Kidney (tissue), 14 donors: ENCODE results near the gene PARK7. TPM values are rescaled to one million over a fixed set of nuclear protein-coding genes. Genes with fewer than 3 reads are reported as not detected.
A peak's percentile ranks its signal among the peaks of the same experiment; 100 is the strongest.

Experiments used
- DNase-seq, 5 donors: peaks; one replicate each; pipeline ENCODE4 v3.0.0-alpha.2; 2013 to 2020
- FAIRE-seq: peaks from 2 replicates; lab custom pipeline; 2012; peaks lifted over from hg19 to GRCh38; lab: Jason Lieb, UNC
- H3K27ac ChIP-seq, 2 donors: one replicate each; pipeline ENCODE4 v1.7.0; 2013; ENCODE audit warnings: low read depth in 2 of 2, low read length in 2 of 2, inconsistent platforms in 1 of 2
- H3K27me3 ChIP-seq: one replicate; pipeline ENCODE4 v1.7.1; 2013; ENCODE audit warnings: low read length, inconsistent platforms; ENCODE audit not compliant: control insufficient read depth, insufficient read depth
- H3K36me3 ChIP-seq, 3 donors: one replicate each; pipeline versions ENCODE4 v1.7.0 to v1.7.1; 2013; ENCODE audit warnings: low read length in 3 of 3, control low read depth in 1 of 3, inconsistent platforms in 1 of 3; ENCODE audit not compliant: insufficient read depth in 3 of 3, control insufficient read depth in 2 of 3
- H3K4me1 ChIP-seq, 3 donors: one replicate each; pipeline versions ENCODE4 v1.7.0 to v1.7.1; 2013; ENCODE audit warnings: low read length in 3 of 3, inconsistent platforms in 1 of 3, low read depth in 1 of 3; ENCODE audit not compliant: control insufficient read depth in 2 of 3, insufficient read depth in 2 of 3
- H3K4me3 ChIP-seq, 3 donors: one replicate each; pipeline versions ENCODE4 v1.7.0 to v1.8.1; 2013; ENCODE audit warnings: low read length in 3 of 3, control low read depth in 1 of 3, inconsistent platforms in 1 of 3
- H3K9ac ChIP-seq, 3 donors: one replicate each; pipeline versions ENCODE4 v1.7.0 to v1.7.1; 2013; ENCODE audit warnings: low read length in 3 of 3, control low read depth in 1 of 3, inconsistent platforms in 1 of 3
- H3K9me3 ChIP-seq, 3 donors: one replicate each; pipeline versions ENCODE4 v1.7.0 to v1.7.1; 2013; ENCODE audit warnings: low read length in 3 of 3, control low read depth in 1 of 3, inconsistent platforms in 1 of 3; ENCODE audit not compliant: control insufficient read depth in 2 of 3, insufficient read depth in 1 of 3
- intact Hi-C: fragments of 100-400 bp; cut with DNase I; formaldehyde crosslinking; loops from one replicate; pipeline ENCODE4 v1.11.1; 2022
- polyA plus RNA-seq: library from polyadenylated mRNA; stranded (reverse); fragments of 350-450 nt; fragmentation: Illumina TruSeq; extraction: RNeasy Lipid Tissue Mini Kit (QIAGEN cat#74804); gene quantifications from one replicate; pipeline ENCODE4 v1.2.3, GENCODE V29; 2014; ENCODE audit warnings: low read depth, low replicate concordance; ENCODE audit not compliant: insufficient read depth
- total RNA-seq: library from RNA; stranded (reverse); fragmentation: NEBNext Ultra II Directional; extraction: Animal tissue kit (Norgen Biotek cat#: 25700); gene quantifications from one replicate; pipeline ENCODE4 v1.2.1, GENCODE V29; 2021
- TF ChIP-seq, protein P1 (sequence below): IDR thresholded peaks from 3 replicates; pipeline ENCODE4 v1.5.1; 2012; ENCODE audit warnings: mild to moderate bottlenecking, moderate library complexity, borderline replicate concordance; ENCODE audit not compliant: insufficient read depth; ENCODE audit errors: extremely low read depth
- donor health status: control.
- donor health status: control.
- donor health status: control.
- donor health status: control.
- donor health status: control.
- donor health status: DM: yes; HTN: yes; CAD: no.
- donor health status: Normal renal cell carcinoma (clear cell type).

The PARK7 gene
- total and polyA plus RNA-seq, 2 donors from 2014 or later = 239 to 481 TPM

DNA sequence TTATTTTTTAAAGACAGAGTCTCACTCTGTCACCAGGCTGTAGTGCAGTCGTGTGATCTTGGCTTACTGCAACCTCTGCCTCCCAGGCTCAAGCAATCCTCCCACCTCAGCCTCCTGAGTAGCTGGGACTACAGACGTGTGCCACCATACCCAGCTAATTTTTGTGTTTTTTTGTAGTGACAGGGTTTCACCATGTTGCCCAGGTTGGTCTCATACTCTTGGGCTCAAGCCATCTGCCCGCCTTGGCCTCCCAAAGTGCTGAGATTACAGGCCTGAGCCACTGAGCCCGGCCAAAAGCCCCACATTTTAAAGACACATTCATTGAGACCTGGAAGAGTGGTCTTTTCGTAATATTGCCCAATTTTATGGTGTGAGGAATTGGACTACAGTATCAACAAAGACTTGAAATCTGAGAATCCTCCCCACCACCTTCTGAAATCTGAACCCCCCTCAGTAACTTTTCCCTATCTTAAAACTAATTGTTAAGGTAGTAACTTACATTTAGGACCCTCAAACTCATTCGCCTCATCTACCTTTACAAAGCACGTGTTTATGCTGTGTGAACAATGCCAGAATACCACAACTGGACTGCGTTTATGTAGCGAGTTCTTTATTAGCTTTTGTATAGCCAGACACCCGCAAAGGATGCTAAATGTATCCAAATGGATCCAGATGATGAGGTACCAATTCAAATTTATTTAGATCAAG, 61.9 kb downstream of the PARK7 start:
- Histone ChIP-seq H3K4me1 (peaks cover 10 to 24% (median 20%) of the 10 kb centered on the region in 3 donors), H3K27me3 (peaks cover 2% of the 10 kb centered on the region), H3K9me3 (no peaks in the 10 kb centered on the region), H3K4me3 (peak overlapping the region in 2 of 3 donors; percentile 70 to 85), H3K27ac (peak overlapping the region; percentile 76 to 90), H3K36me3 (peaks cover 0 to 11% (median 7%) of the 10 kb centered on the region in 3 donors), H3K9ac (peak overlapping the region in 2 of 3 donors; percentile 68 to 87)
- TF ChIP-seq, protein P1, sequence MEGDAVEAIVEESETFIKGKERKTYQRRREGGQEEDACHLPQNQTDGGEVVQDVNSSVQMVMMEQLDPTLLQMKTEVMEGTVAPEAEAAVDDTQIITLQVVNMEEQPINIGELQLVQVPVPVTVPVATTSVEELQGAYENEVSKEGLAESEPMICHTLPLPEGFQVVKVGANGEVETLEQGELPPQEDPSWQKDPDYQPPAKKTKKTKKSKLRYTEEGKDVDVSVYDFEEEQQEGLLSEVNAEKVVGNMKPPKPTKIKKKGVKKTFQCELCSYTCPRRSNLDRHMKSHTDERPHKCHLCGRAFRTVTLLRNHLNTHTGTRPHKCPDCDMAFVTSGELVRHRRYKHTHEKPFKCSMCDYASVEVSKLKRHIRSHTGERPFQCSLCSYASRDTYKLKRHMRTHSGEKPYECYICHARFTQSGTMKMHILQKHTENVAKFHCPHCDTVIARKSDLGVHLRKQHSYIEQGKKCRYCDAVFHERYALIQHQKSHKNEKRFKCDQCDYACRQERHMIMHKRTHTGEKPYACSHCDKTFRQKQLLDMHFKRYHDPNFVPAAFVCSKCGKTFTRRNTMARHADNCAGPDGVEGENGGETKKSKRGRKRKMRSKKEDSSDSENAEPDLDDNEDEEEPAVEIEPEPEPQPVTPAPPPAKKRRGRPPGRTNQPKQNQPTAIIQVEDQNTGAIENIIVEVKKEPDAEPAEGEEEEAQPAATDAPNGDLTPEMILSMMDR = no peak
- FAIRE-seq (no peak), DNase-seq (no peak)
- intact Hi-C loops = no loop called here

DNA sequence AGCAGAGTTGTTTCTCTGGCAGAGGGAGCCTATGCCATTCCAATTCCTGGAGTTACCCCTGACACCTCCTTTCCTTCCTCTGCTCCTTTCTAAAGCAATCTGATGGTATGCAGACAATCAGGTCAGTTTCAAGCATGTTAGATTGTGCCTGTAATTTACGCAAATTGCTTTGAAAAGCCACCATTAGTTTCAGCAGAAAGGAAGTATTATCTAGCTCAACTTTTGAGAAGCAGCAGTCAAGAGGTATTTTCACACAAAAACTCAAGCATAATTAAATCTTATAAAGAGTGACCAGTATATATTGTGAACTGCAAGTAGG, 62.4 kb downstream of the PARK7 start:
- Histone ChIP-seq H3K4me3 (peak overlapping the region in 2 of 3 donors; percentile 70 to 85), H3K9ac (peak overlapping the region in 2 of 3 donors; percentile 68 to 87), H3K36me3 (peaks cover 0 to 11% (median 7%) of the 10 kb centered on the region in 3 donors), H3K9me3 (no peaks in the 10 kb centered on the region), H3K27ac (peak overlapping the region; percentile 76 to 90), H3K27me3 (peaks cover 2% of the 10 kb centered on the region), H3K4me1 (peaks cover 10 to 21% (median 17%) of the 10 kb centered on the region in 3 donors)
- intact Hi-C loops = no loop called here
- TF ChIP-seq, protein P1 = no peak
- no peak for DNase-seq
- no peak for FAIRE-seq

DNA sequence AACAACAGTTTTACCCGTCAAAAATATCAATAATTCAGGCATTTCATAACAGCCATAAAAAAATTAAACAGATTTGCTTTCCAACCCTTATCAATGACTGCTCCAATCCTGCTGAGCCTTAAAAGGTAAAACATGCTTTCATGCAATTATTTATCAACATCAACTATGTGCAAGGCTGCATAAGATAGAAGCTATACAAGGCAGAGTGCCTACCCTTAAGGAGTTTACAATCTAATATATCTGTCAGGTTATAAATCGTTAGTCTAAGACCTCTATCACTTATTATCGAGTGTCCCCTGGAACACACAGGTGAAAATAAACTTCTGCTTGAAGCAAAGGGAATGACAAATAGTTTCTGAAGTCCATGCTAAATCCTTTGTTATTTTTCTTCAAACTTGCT, 62.8 kb downstream of the PARK7 start:
- H3K27me3 ChIP-seq = peaks cover 2% of the 10 kb centered on the region
- H3K4me1 ChIP-seq = peaks cover 10 to 17% (median 17%) of the 10 kb centered on the region in 3 donors
- H3K4me3 ChIP-seq = peak overlapping the region in 2 of 3 donors; percentile 70 to 85
- DNase-seq (no peak), FAIRE-seq (no peak)
- no peaks in the 10 kb centered on the region for H3K9me3 ChIP-seq
- TF ChIP-seq, protein P1 = no peak
- peak overlapping the region; percentile 76 to 90 for H3K27ac ChIP-seq
- intact Hi-C loops = no loop called here
- peak overlapping the region in 2 of 3 donors; percentile 68 to 87 for H3K9ac ChIP-seq
- H3K36me3 ChIP-seq = peaks cover 0 to 11% (median 7%) of the 10 kb centered on the region in 3 donors
